HG03439 (cell line): ENCODE data around the gene AGAP1.

Experiments
- ATAC-seq: cut with Tn5 transposase; IDR thresholded peaks from one replicate; pipeline ENCODE4 v1.9.1; 2021; ENCODE audit warnings: mild to moderate bottlenecking, moderate library complexity; ENCODE audit not compliant: unreplicated experiment

Gene AGAP1

DNA sequence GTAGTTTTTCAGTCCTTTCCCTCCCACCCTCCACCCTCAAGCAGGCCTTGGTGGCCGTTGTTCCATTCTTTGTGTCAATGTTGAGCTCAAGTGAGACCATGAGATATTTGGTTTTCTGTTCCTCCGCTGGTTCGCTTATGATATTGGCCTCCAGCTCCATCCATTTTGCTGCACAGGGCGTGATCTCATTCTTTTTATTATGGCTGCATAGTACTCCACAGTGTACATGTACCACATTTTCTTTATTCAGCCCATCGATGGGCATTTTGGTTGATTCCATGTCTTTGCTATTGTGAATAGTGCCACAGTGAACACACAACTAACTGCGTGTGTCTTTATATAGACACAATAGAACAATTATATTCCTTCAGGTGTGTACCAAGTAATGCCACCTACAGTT lies 14.1 kb downstream of the AGAP1 start:
- no peak for ATAC-seq

- no peak for ATAC-seq
These were observed 14.7 kb downstream of the AGAP1 start for GRCh38 chr2:235508371-235509160.

DNA sequence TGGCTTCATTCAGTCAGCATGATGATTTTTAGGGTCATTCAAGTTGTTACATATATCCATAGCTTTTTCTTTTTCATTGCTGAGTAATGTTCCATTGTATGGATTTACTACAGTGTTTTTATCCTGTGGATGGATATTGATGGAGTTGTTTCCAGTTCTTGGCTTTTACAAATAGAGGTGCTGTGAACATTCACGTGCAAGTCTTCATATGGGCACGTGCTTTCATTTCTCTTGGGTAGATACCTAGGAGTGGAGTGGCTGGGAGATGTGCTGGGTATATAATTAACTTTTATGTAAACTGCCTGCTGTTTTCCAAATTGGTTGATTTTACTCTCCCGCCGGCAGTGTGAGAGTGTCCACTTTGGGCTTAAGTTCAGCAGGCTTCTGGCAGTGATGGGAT lies 16.5 kb downstream of the AGAP1 start:
- ATAC-seq, result no peak

GRCh38 chr2:235511187-235511661 lies 17.4 kb downstream of the AGAP1 start:
- no peak for ATAC-seq

DNA sequence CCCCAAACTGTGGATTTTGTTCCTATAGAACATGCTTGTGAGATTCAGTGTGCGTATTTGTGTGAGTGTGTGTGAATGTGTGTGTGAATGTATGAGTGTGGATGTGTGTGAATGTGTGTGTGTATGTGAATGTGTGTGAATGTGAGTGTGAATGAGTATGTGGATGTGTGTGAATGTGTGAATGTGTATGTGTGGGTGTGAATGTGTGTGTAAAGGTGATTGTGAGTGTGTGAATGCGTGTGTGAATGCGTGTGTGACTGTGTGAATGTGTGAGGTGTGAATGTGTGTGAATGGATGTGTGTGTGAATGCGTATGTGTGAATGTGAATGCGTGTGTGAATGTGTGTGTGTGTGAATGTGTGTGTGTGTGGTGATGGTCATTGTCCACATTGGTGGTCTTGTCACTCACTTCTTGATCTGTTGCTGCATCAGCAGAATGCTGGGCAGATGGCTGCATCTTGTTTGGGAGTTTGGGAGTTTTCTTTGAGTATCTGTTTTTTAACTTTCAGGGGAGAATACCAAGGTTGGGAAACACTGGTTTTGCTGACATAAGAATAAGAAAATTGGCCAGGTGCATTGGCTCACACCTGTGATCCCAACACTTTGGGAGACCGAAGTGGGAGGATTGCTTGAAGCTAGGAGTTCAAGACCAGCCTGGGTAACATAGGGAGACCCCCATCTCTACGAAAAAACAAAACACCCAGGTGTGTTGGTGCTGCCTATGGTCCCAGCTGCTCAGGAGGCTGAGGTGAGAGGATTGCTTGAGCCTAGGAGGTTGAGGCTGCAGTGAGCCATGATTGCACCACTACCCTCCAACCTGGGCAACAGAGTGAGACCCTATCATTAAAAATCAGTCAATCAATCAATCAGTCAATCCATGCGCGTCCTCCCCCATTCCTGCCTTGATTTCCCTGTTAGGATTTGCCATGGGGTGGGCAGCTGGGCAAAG lies 18.2 kb downstream of the AGAP1 start:
- ATAC-seq, result no peak

DNA sequence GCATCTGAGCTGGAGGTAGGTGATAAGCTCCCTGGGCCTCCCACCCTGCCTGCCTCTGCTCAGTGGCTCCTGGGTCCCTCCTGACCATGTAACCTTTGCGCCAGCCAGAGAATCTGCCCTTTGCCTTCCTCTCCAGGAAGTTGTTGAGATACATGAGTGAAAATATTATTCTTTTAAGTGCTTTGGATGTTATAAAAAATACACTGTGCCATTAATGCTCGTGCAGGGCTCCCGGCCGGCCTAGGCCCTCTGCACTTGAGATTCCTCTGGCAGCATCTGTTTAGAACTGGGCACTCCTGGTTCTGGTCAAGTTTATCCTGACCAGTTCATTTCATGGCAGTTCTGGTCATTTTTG lies 18.8 kb downstream of the AGAP1 start:
- no peak for ATAC-seq

GRCh38 chr2:235513984-235514626 lies 20.3 kb downstream of the AGAP1 start:
- ATAC-seq, result no peak

DNA sequence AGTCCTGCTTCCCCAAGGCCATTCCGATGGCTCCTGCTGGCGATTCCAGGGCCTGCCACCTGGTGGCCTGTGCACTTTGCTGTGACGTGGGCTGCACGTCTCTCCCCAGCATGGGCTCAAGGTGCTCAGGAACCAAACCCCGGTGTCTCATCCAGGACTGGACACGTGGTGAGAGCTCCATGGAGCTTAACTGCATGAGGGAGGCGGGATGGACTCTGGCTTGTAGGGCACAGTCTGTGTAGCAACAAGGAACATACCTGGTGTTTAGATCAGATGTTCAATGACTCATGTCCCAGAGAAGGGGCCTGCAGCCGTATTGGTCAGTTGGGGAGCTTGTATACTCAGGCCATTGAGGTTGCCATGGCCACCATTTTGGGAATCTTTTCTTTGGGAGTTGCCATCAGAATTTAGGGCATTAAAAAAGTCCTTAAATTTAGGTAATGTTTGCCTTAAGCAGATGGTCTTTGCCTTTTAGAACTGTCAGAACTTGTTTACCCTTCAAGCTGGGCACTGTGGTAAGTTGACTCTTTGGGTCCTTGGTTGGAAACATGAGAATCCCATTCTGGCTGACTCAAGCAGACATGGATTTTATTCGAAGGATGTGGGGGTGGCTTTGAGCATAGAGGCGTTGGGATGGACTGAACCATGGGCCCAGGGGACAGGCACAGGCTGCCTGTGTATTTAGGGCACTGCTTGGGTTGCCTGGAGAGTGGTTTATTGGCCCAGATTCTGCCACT lies 21.0 kb downstream of the AGAP1 start:
- no peak for ATAC-seq

DNA sequence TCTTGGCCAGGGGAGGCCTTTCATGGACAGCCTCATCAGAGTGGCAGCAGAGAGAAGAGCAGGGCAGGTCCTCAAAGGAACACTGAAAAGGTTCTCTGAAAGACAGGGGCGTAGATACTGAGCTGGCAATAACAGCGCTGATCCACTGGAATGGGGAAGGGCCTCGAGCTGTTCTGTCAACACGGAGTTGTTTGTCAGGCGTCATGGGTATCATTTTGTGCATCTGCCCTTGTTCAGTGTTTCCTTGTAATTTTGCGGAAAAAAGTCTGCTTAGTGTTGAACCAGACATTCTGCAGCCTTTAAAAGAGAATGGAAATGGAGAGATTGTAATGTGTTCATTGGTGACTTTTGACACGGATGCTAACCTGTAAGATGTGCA lies 21.5 kb downstream of the AGAP1 start:
- no peak for ATAC-seq

GRCh38 chr2:235515821-235516220 lies 22.0 kb downstream of the AGAP1 start:
- ATAC-seq, result no peak

GRCh38 chr2:235516257-235516656 lies 22.4 kb downstream of the AGAP1 start:
- ATAC-seq, result no peak

DNA sequence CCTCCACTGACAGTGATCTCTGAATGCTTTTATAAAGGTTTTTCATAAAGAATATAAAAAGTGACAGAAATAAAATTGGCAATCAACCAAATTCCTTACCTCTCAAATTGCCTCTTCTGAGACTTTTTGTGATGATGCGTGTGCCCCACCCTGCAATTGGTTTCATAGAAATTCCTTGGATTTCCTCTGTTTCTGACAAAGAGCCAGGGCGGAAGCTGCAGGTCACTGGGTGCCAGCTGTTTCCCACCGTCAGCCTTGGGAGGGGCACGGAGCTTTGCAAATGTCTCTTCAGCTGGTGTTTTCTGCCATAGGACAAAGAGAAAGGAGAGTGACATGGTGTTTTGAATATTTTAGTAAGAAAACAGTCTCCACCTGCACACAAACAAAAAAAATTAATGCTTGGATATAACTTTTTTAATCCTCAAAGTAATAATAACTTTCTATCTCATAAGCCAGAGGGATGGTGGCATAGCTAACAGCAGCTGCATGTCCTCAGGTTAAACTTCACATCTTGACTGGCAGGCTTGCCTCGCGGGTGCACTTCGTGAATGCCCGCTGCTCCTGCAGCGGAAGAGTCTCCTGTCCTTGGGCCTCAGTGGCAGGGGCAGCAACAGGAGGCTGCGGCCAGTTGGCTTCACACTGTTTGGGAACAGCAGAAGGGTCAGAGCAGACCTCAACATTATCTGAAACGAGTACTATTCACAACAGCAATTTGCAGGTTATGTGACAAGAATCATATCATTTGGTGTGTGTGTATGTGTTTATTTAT lies 24.7 kb downstream of the AGAP1 start:
- no peak for ATAC-seq

DNA sequence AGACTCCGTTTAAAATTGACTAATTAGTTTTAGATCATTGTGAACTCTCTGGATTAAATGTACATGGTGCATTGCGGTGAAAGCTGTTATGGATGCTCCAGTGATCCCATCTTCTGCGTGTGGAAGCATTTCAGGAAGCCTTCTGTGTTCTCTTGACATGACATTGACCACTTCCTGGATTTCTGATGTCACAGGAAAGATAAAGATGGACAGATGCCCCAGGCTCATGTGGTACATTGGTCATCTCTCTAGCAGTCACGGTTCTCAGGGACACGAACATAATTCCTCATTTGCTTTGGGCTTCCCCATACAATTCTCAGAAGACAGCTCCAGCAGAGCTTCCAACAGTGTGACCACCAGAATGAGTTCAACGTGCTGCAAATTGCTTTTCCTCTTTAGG lies 26.9 kb downstream of the AGAP1 start:
- no peak for ATAC-seq

DNA sequence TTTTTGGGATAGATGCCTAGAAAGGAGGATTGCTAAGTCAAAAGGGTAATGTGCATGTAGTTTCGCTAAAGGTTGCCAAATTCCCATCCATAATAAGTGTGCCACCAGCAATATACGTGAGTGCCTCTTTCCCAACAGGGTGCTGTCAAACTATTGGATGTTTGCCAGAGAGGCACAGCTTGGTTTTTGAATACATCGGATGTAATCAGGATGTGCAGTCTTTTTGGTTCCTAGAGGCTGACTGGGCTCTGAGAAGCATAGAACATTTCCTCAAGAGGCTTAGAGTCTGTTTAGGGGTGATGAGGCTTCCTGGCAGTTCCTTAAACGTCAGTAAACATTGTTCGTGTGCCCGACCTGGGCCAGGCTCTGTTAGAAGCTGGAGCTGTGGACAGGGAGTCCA lies 28.0 kb downstream of the AGAP1 start:
- no peak for ATAC-seq

GRCh38 chr2:235523021-235523420 lies 29.2 kb downstream of the AGAP1 start:
- no peak for ATAC-seq

GRCh38 chr2:235523486-235524150 lies 29.8 kb downstream of the AGAP1 start:
- ATAC-seq, result no peak

DNA sequence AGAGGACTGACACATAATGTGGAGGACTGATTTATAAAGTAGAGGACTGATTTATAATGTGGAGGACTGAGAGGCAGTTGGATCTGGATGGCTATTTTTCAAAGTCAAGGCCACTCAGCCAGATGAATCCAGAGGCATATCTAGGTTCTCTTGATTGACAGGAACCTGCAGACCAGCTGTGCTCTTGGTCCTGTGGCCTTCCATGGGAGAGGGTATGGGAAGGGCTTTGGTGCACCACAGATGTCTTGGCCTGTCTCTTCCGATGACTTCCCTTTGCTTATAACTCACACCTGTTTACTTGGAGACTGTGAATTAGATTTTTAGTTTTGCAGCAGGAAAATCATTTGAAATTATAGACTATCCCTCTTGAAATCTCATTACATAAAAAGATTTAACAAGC lies 32.3 kb downstream of the AGAP1 start:
- no peak for ATAC-seq

DNA sequence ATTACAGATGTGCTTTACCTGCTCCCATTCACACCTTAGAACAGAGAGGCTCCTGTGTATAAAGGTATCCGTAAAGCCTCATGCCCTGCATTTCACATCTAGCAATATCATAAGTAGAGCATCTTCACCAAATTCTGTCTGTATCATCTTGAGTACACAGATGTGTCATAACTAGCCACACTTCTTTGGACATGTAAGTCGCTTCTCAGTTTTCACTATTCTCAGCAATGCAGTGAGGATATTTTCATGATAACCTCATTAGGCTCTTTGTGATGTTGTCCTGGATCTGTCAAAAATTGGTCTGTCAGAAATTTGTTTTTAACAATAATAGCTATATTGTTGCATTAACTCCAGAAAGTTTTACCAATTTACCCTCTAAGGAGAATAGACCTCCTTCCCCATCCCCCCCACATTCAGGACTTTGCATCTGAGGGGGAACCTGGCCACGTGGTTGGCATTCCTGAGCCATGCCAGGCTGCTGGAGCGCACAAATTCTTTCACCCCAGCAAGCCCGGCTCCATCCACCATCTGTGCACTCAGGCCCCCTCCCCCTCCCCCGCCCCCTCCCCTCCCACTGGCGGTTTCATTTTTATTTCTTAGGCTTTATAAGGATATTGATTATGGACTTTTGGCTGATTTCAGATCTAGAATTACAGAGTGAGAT lies 34.1 kb downstream of the AGAP1 start:
- ATAC-seq, result no peak

GRCh38 chr2:235529621-235530020 lies 35.8 kb downstream of the AGAP1 start:
- ATAC-seq, result no peak
